HUES48 (cell line): Measurements from ENCODE around the gene LNP1.
"Not testable (repeated sequence)": the region's sequence is repeated elsewhere in the genome, so short reads cannot be mapped to it uniquely, and the experiment has no call there.

Experiments used
- H3K27ac ChIP-seq: one replicate; pipeline ENCODE4 v1.7.0; 2013; ENCODE audit warnings: low read depth, low read length, inconsistent platforms
- H3K27me3 ChIP-seq: 2 replicates; pipeline ENCODE4 v1.6.1; 2013; ENCODE audit warnings: mild to moderate bottlenecking, low read length; ENCODE audit not compliant: control insufficient read depth, insufficient read depth
- H3K36me3 ChIP-seq: 2 replicates; pipeline ENCODE4 v1.6.1; 2013; ENCODE audit warnings: low read length; ENCODE audit not compliant: control insufficient read depth, insufficient read depth
- H3K4me1 ChIP-seq: 2 replicates; pipeline ENCODE4 v1.6.1; 2013; ENCODE audit warnings: mild to moderate bottlenecking, low read length; ENCODE audit not compliant: control insufficient read depth, insufficient read depth
- H3K4me3 ChIP-seq: 2 replicates; pipeline ENCODE4 v1.5.1; 2013; ENCODE audit warnings: mild to moderate bottlenecking, low read depth, low read length
- H3K9ac ChIP-seq: 2 replicates; pipeline ENCODE4 v1.6.1; 2013; ENCODE audit warnings: mild to moderate bottlenecking, low read depth, low read length, moderate library complexity
- H3K9me3 ChIP-seq: 2 replicates; pipeline ENCODE4 v1.6.1; 2013; ENCODE audit warnings: low read length; ENCODE audit not compliant: control insufficient read depth, insufficient read depth

Gene LNP1

DNA sequence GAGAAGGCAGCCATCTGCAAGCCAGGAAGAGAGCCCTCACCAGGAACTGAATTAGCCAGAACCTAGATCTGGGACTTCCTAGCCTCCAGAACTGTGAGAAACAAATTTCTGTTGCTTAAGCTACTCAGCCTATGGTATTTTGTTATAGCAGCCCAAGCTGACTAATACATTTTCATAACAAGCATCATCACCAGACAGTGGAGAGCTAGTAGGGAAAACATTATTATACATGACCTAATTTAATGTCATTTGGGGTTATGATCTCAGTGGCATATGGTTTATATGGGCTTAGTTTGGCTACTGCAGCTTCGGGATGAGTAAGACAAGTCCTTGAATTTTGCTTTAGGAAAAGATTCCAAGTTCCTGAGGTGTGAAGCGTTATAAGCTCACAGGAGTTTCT, 35.6 kb downstream of the LNP1 start:
- no peaks in the 10 kb centered on the region for H3K9me3 ChIP-seq
- H3K4me3 ChIP-seq, result no peak overlapping the region
- no peak overlapping the region for H3K27ac ChIP-seq
- peaks cover 10% of the 10 kb centered on the region; the same call in 1 of the 2 replicates for H3K4me1 ChIP-seq
- no peak overlapping the region for H3K9ac ChIP-seq
- H3K27me3 ChIP-seq, result no peaks in the 10 kb centered on the region
- no peaks in the 10 kb centered on the region for H3K36me3 ChIP-seq

DNA sequence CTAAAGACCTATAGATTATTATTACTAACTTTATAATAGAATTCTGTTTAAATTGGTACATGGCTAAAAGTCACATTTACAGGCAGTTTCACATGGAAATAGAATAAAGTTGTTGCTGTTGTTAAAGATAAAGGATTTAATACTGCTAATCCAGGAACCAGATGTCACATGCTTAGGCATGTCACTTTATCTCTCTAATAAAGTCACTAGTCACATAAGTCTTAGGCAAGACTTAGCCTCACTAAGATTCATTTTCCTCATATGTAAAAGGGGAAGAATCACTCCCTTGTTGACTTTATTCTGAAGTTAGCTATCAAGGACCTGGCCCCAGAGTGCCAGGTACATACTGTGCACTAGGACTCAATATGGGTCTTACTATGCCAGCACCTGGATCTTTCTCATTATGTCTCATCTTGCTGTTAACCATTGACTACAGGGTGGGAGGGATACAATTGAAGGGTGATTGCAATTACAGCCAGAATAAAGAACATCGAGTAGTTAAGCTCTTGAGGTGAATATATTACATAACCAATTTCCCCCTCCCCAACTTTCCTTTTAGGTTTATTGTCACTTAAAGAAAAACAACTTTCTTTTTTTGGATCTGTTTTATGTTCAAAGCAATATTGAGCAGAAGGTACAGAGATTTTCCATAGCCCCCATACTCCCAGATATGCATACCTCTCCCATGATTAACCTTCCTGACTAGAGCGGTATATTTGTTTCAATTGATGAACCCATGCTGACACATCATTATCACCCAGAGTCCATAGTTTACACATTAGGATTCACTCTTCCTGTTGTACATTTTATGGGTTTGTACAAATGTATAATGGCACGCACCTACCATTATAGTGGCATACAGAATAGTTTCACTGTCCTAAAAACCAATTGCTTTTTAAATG, 36.6 kb downstream of the LNP1 start:
- Histone ChIP-seq H3K27ac (no peak overlapping the region), H3K36me3 (no peaks in the 10 kb centered on the region), H3K4me1 (peaks cover 10% of the 10 kb centered on the region; the same call in 1 of the 2 replicates), H3K9ac (no peak overlapping the region), H3K27me3 (no peaks in the 10 kb centered on the region), H3K9me3 (no peaks in the 10 kb centered on the region), H3K4me3 (no peak overlapping the region)

DNA sequence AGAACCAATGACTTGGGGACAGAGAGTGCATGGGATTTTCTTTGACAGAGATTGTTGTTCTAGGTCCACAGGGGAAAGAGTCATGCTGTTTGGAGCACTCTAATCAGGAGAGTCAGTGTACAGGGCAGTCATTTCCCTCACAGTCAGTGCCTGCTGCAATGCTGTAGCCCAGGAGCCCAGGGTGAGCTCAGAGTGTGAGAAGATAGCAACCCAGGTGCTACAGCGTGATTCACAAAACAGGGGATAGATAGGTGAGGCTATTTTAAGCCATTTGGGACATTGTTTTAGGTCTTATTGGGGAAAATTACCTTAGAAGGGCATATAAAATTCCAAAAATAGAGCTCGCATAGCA, 37.3 kb downstream of the LNP1 start:
- Histone ChIP-seq H3K9ac (no peak overlapping the region), H3K27ac (no peak overlapping the region), H3K27me3 (no peaks in the 10 kb centered on the region), H3K36me3 (no peaks in the 10 kb centered on the region), H3K9me3 (peaks cover 3% of the 10 kb centered on the region; the same call in 1 of the 2 replicates), H3K4me1 (peaks cover 10% of the 10 kb centered on the region; the same call in 1 of the 2 replicates), H3K4me3 (no peak overlapping the region)

DNA sequence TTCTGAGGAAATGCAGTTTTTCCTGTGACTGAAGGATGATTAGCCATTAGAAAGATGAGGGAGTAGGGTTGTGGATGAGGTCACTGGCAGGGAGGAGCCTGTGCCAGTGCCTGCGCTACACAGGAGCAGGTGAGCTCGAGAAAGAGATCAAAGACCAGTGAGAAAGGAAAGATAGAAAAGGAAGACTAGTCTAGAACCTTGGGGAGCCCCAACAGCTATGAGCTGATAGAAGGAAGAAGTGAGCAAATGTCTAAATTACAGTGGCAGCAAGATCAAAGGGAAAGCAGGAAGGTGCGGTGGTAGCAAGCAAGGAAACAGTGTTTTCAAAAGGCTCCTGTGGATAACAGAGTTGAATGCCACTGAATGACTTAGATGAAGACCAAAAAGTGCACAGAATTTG, 39.6 kb downstream of the LNP1 start:
- H3K4me3 ChIP-seq, result no peak overlapping the region
- peaks cover 10% of the 10 kb centered on the region; the same call in 1 of the 2 replicates for H3K4me1 ChIP-seq
- peaks cover 20% of the 10 kb centered on the region; the same call in 1 of the 2 replicates for H3K9me3 ChIP-seq
- no peaks in the 10 kb centered on the region for H3K36me3 ChIP-seq
- H3K27me3 ChIP-seq, result no peaks in the 10 kb centered on the region
- H3K27ac ChIP-seq, result no peak overlapping the region
- no peak overlapping the region for H3K9ac ChIP-seq

DNA sequence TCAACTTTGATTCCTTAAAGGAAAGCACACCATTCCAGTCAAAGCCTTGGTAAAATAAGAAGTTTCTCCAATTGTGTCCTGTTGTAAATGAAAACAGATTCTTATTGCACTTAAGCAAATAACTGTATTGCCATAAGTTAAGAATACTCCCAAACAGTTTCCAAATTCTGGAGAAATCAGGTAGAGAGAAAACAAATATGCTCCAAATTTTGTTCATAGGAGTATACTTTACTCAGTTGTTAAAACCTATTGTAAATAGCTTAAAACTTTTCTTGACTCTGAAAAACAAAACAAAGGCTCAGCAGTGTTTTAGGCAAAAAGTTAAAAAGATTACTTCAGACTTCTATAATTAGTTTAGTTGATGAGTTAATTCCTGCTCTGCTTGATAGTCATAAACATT, 42.4 kb downstream of the LNP1 start:
- Histone ChIP-seq H3K9me3 (peaks cover 33% of the 10 kb centered on the region), H3K27ac (no peak overlapping the region), H3K4me1 (no peaks in the 10 kb centered on the region), H3K27me3 (no peaks in the 10 kb centered on the region), H3K9ac (no peak overlapping the region), H3K36me3 (no peaks in the 10 kb centered on the region), H3K4me3 (no peak overlapping the region)

DNA sequence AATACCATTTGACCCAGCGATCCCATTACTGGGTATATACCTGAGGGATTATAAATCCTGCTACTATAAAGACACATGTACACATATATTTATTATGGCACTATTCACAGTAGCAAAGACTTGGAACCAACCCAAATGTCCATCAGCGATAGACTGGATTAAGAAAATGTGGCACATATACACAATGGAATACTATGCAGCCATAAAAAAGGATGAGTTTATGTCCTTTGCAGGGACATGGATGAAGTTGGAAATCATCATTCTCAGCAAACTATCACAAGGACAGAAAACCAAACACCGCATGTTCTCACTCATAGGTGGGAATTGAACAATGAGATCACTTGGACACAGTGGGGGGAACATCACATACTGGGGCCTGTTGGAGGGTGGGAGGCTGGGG, 45.7 kb downstream of the LNP1 start:
- Histone ChIP-seq H3K4me1 (peaks cover 16% of the 10 kb centered on the region; the same call in 1 of the 2 replicates), H3K9me3 (peaks cover 33% of the 10 kb centered on the region)
- H3K36me3 ChIP-seq, H3K9ac ChIP-seq, H3K27me3 ChIP-seq, H3K27ac ChIP-seq, H3K4me3 ChIP-seq: not testable (repeated sequence)

DNA sequence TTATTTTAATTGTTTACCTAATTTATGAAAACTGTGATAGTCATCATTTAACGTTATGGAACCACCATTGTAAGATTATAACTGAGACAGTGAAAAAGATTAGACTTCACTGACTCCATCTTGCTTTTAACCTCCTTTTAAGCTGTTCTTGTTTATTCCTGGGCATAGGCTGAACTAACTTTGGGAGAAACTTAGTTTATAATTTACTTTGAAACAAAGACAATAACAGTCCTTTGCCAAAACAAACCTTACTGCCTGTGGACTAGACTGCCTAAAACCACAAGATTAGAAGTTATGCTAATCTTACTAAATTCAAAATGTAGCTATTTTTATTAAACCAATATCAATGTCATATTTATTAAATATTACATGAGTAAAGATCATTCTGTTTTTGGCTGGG, 46.7 kb downstream of the LNP1 start:
- Histone ChIP-seq H3K4me1 (peaks cover 16% of the 10 kb centered on the region; the same call in 1 of the 2 replicates), H3K9me3 (peaks cover 33% of the 10 kb centered on the region), H3K36me3 (0 out of 2 replicates have a peak, but pooled peaks cover 3% of the 10 kb centered on the region), H3K9ac (no peak overlapping the region), H3K27me3 (no peaks in the 10 kb centered on the region), H3K4me3 (no peak overlapping the region), H3K27ac (no peak overlapping the region)

DNA sequence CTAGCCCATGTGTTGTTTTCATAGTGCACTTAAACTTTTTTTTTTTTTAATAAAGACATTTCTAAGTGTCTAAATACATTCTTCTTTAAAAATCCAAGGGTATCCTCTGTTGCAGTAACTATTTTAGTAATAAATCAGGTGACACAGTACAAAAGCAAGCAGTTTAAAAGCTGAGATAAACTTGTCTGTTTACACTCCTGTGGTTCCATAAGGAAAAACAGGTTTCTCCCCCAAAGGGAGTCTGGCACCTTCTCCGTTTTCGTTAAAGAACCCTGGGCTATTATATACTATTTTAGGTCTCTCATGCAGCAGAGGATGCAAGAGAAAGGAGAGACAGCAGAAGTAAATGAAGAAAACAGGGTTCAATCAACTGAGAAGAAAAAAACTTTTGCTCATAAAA, 47.9 kb downstream of the LNP1 start:
- H3K9me3 ChIP-seq, result peaks cover 24% of the 10 kb centered on the region
- H3K9ac ChIP-seq, result no peak overlapping the region
- no peak overlapping the region for H3K27ac ChIP-seq
- no peaks in the 10 kb centered on the region for H3K27me3 ChIP-seq
- H3K36me3 ChIP-seq, result 0 out of 2 replicates have a peak, but pooled peaks cover 3% of the 10 kb centered on the region
- no peak overlapping the region for H3K4me3 ChIP-seq
- H3K4me1 ChIP-seq, result peaks cover 17% of the 10 kb centered on the region; the same call in 1 of the 2 replicates

DNA sequence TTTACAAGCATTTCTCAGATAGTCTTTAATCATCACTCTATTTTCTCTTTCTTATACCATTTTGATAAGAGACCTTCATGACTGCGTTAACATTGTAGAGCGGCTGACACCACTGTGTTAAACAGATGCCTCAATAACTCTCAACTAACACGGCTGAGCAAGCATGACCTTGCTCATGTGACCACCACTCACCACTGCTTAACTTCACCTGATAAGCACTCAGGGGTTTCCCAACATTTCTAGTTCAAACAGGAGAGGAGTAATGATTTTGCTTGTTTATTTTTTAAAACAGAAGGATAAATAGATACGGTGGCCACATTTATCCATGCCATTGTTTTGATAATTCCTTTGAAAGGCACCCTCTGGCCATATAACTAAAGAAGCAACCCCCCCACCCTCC, 53.3 kb downstream of the LNP1 start:
- Histone ChIP-seq H3K27me3 (no peaks in the 10 kb centered on the region), H3K9me3 (0 out of 2 replicates have a peak, but pooled peaks cover 2% of the 10 kb centered on the region), H3K9ac (no peak overlapping the region)

DNA sequence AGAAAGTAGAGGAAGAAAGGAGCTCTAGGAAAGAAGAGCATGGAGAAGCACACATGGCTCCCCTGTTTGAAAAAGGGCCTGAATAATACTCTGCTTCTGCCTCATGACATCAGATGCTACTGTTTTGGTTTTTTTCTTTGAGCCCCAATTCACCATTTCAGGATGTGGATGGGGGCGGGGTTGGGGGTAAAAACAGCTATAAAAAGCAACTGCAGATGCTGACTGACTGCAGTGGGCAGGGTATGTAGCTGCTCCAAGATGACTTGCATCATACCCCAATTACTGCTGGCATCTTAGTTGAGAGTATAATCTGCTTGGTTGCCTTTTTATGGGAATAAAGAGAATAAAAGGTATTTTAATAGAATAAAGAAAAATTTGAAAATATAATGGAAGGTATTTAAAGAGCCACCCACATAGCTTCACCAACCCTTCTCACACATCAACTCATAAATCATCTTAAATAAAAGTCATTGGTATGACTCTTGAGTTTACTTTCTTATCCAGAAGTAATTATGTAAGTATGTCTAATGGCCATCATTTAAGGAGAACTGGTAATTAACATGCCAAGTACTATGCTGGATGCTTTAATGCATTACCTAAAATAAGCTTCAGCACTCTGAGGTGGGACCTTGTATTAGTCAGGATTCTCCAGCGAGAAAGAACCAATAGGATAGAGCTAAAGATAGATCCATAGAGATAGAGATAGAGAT, 54.7 kb downstream of the LNP1 start:
- Histone ChIP-seq H3K9me3 (0 out of 2 replicates have a peak, but pooled peaks cover 2% of the 10 kb centered on the region), H3K4me1 (peaks cover 11% of the 10 kb centered on the region; the same call in 1 of the 2 replicates), H3K27me3 (no peaks in the 10 kb centered on the region), H3K36me3 (0 out of 2 replicates have a peak, but pooled peaks cover 3% of the 10 kb centered on the region), H3K27ac (no peak overlapping the region), H3K9ac (no peak overlapping the region), H3K4me3 (no peak overlapping the region)

More for the DNA sequence above, 53.3 kb downstream of the LNP1 start:
- 0 out of 2 replicates have a peak, but pooled peaks cover 3% of the 10 kb centered on the region for H3K36me3 ChIP-seq
- peaks cover 16% of the 10 kb centered on the region; the same call in 1 of the 2 replicates for H3K4me1 ChIP-seq
- no peak overlapping the region for H3K4me3 ChIP-seq
- H3K27ac ChIP-seq, result no peak overlapping the region
